Activated gamma-delta T cell (primary cell): ENCODE measurements around the gene NDUFB4.
"Not testable (repeated sequence)": the region's sequence is repeated elsewhere in the genome, so short reads cannot be mapped to it uniquely, and the experiment has no call there.

ENCODE experiments used
- DNase-seq: peaks from one replicate; lab custom pipeline; 2025; lab: John Stamatoyannopoulos, UW

The NDUFB4 gene

GRCh38 chr3:120569222-120570057, 26.7 kb upstream of the NDUFB4 start:
- no peak for DNase-seq

GRCh38 chr3:120572027-120572426, 24.1 kb upstream of the NDUFB4 start:
- no peak for DNase-seq

- no peak for DNase-seq
Observed at GRCh38 chr3:120587332-120587975, 8.7 kb upstream of the NDUFB4 start.

GRCh38 chr3:120595788-120596115, 384 bp upstream of the NDUFB4 start:
- no peak for DNase-seq

- DNase-seq = no peak
Observed at GRCh38 chr3:120596853-120597223, 702 bp downstream of the NDUFB4 start.

- DNase-seq = no peak
Observed at GRCh38 chr3:120597445-120598049, 1.4 kb downstream of the NDUFB4 start.

- DNase-seq = no peak
Observed at GRCh38 chr3:120599211-120599610, 3.1 kb downstream of the NDUFB4 start.

GRCh38 chr3:120601554-120601953, 5.4 kb downstream of the NDUFB4 start:
- DNase-seq = no peak

GRCh38 chr3:120602682-120603081, 6.5 kb downstream of the NDUFB4 start:
- no peak for DNase-seq

GRCh38 chr3:120604382-120604781, 8.2 kb downstream of the NDUFB4 start:
- no peak for DNase-seq

- no peak for DNase-seq
Observed at GRCh38 chr3:120604784-120605183, 8.6 kb downstream of the NDUFB4 start.

GRCh38 chr3:120608506-120608905, 12.4 kb downstream of the NDUFB4 start:
- no peak for DNase-seq

- no peak for DNase-seq
Observed at GRCh38 chr3:120614765-120615164, 18.6 kb downstream of the NDUFB4 start.

GRCh38 chr3:120615847-120616609, 19.9 kb downstream of the NDUFB4 start:
- no peak for DNase-seq

GRCh38 chr3:120616745-120617144, 20.6 kb downstream of the NDUFB4 start:
- DNase-seq = not testable (repeated sequence)

GRCh38 chr3:120622457-120622856, 26.3 kb downstream of the NDUFB4 start:
- no peak for DNase-seq

- no peak for DNase-seq
Observed at GRCh38 chr3:120622870-120623726, 27.0 kb downstream of the NDUFB4 start.

- DNase-seq = no peak
Observed at GRCh38 chr3:120623727-120624093, 27.6 kb downstream of the NDUFB4 start.

- no peak for DNase-seq
Observed at GRCh38 chr3:120625159-120625586, 29.0 kb downstream of the NDUFB4 start.

- DNase-seq = no peak
Observed at GRCh38 chr3:120634539-120634938, 38.4 kb downstream of the NDUFB4 start.

GRCh38 chr3:120636795-120637401, 40.8 kb downstream of the NDUFB4 start:
- DNase-seq = no peak
